H9 (cell line): ENCODE data around the gene OSBP2. TPM values are rescaled to one million over a fixed set of nuclear protein-coding genes. Genes with fewer than 3 reads are reported as not detected.

Experiments used
- DNase-seq: peaks from one replicate; pipeline ENCODE4 v3.0.0-alpha.2; 2017
- H2AFZ ChIP-seq: one replicate; pipeline ENCODE4 v1.6.1; 2013; ENCODE audit warnings: mild to moderate bottlenecking, low read length, control low read depth, moderate library complexity
- H2AK5ac ChIP-seq: 2 replicates; pipeline ENCODE4 v1.6.1; 2013; ENCODE audit warnings: low read length, control low read depth, mixed read lengths; ENCODE audit not compliant: insufficient read length
- H2BK120ac ChIP-seq: one replicate; pipeline ENCODE4 v1.6.1; 2013; ENCODE audit warnings: low read depth, mild to moderate bottlenecking, low read length, control low read depth, inconsistent platforms; ENCODE audit not compliant: poor library complexity, severe bottlenecking
- H2BK12ac ChIP-seq: 2 replicates; pipeline ENCODE4 v1.6.1; 2013; ENCODE audit warnings: low read length, control low read depth, mixed read lengths, low read depth; ENCODE audit not compliant: insufficient read length
- H2BK15ac ChIP-seq: 2 replicates; pipeline ENCODE4 v1.6.1; 2013; ENCODE audit warnings: low read depth, low read length, control low read depth
- H2BK20ac ChIP-seq: one replicate; pipeline ENCODE4 v1.6.1; 2013; ENCODE audit warnings: low read depth, mild to moderate bottlenecking, low read length, control low read depth, inconsistent platforms; ENCODE audit not compliant: poor library complexity, severe bottlenecking
- H2BK5ac ChIP-seq: 2 replicates; pipeline ENCODE4 v1.6.1; 2013; ENCODE audit warnings: low read length, control low read depth, mixed read lengths; ENCODE audit not compliant: insufficient read length
- H3K14ac ChIP-seq: 2 replicates; pipeline ENCODE4 v1.6.1; 2013; ENCODE audit warnings: low read length, control low read depth; ENCODE audit not compliant: insufficient read depth
- H3K18ac ChIP-seq: 2 replicates; pipeline ENCODE4 v1.6.1; 2013; ENCODE audit warnings: low read depth, mild to moderate bottlenecking, mixed read lengths, low read length, control low read depth; ENCODE audit not compliant: insufficient read length
- H3K23ac ChIP-seq: 2 replicates; pipeline ENCODE4 v1.6.1; 2013; ENCODE audit warnings: low read length, control low read depth, mixed read lengths, low read depth; ENCODE audit not compliant: insufficient read length
- H3K23me2 ChIP-seq: 2 replicates; pipeline ENCODE4 v1.6.1; 2013; ENCODE audit warnings: low read depth, mild to moderate bottlenecking, mixed read lengths, low read length, control low read depth; ENCODE audit not compliant: insufficient read length, poor library complexity, severe bottlenecking
- H3K27ac ChIP-seq: 2 replicates; pipeline ENCODE4 v1.5.1; 2013; ENCODE audit warnings: low read length, control low read depth, mixed read lengths, low read depth; ENCODE audit not compliant: insufficient read length
- H3K27me3 ChIP-seq: 2 replicates; pipeline ENCODE4 v1.6.1; 2013; ENCODE audit warnings: low read length, control low read depth, inconsistent platforms; ENCODE audit not compliant: insufficient read depth
- H3K4ac ChIP-seq: 2 replicates; pipeline ENCODE4 v1.6.1; 2013; ENCODE audit warnings: low read depth, mild to moderate bottlenecking, control low read depth, inconsistent platforms, low read length, moderate library complexity
- H3K4me1 ChIP-seq: 2 replicates; pipeline ENCODE4 v1.6.1; 2013; ENCODE audit warnings: low read length, control low read depth, inconsistent platforms; ENCODE audit not compliant: insufficient read depth
- H3K4me2 ChIP-seq: 2 replicates; pipeline ENCODE4 v1.6.1; 2013; ENCODE audit warnings: low read length, control low read depth, mixed read lengths; ENCODE audit not compliant: insufficient read length, insufficient read depth
- H3K56ac ChIP-seq: 2 replicates; pipeline ENCODE4 v1.6.1; 2013; ENCODE audit warnings: low read depth, mild to moderate bottlenecking, mixed read lengths, low read length, control low read depth; ENCODE audit not compliant: insufficient read length
- H3K79me1 ChIP-seq: 2 replicates; pipeline ENCODE4 v1.6.1; 2013; ENCODE audit warnings: low read depth, mild to moderate bottlenecking, moderate library complexity, low read length, control low read depth, inconsistent platforms; ENCODE audit not compliant: insufficient read depth, poor library complexity, severe bottlenecking
- H3K79me2 ChIP-seq: 2 replicates; pipeline ENCODE4 v1.6.1; 2013; ENCODE audit warnings: low read length, control low read depth, inconsistent platforms; ENCODE audit not compliant: insufficient read depth
- H3K9ac ChIP-seq: 2 replicates; pipeline ENCODE4 v1.6.1; 2013; ENCODE audit warnings: low read length, control low read depth, mixed read lengths; ENCODE audit not compliant: insufficient read length; ENCODE audit errors: extremely low read depth
- H3K9me3 ChIP-seq: one replicate; pipeline ENCODE4 v1.6.1; 2013; ENCODE audit warnings: low read depth, low read length, inconsistent platforms; ENCODE audit not compliant: control insufficient read depth
- H3T11ph ChIP-seq: one replicate; pipeline ENCODE4 v1.6.1; 2013; ENCODE audit warnings: mild to moderate bottlenecking, low read length, control low read depth, inconsistent platforms
- H4K20me1 ChIP-seq: one replicate; pipeline ENCODE4 v1.6.1; 2013; ENCODE audit not compliant: control insufficient read depth, insufficient read length, insufficient read depth
- H4K5ac ChIP-seq: 2 replicates; pipeline ENCODE4 v1.6.1; 2013; ENCODE audit warnings: low read depth, mild to moderate bottlenecking, mixed read lengths, low read length, control low read depth; ENCODE audit not compliant: insufficient read length
- H4K8ac ChIP-seq: replicated peaks from 2 replicates; pipeline ENCODE4 v1.6.1; 2013; ENCODE audit warnings: low read length, control low read depth, mixed read lengths, low read depth; ENCODE audit not compliant: insufficient read length
- H4K91ac ChIP-seq: 2 replicates; pipeline ENCODE4 v1.6.1; 2013; ENCODE audit warnings: low read depth, mild to moderate bottlenecking, moderate library complexity, mixed read lengths, low read length, control low read depth; ENCODE audit not compliant: insufficient read length
- H3K27ac Mint-ChIP-seq, 3 experiments: 2 replicates in 2 of 3; 3 replicates in 1 of 3; pipeline ENCODE4 v1.8.0; 2020 to 2021; ENCODE audit warnings: mixed read lengths in 3 of 3, mild to moderate bottlenecking in 1 of 3, moderate library complexity in 1 of 3
- H3K27me3 Mint-ChIP-seq: 2 replicates; pipeline ENCODE4 v1.8.0; 2021; ENCODE audit warnings: low read depth, mild to moderate bottlenecking, moderate library complexity, mixed read lengths
- H3K36me3 Mint-ChIP-seq, 3 experiments: 2 replicates in 2 of 3; 3 replicates in 1 of 3; pipeline ENCODE4 v1.8.0; 2020 to 2021; ENCODE audit warnings: low read depth in 3 of 3, mixed read lengths in 3 of 3; ENCODE audit not compliant: insufficient read depth in 1 of 3
- H3K4me1 Mint-ChIP-seq, 2 experiments: 2 replicates each; pipeline ENCODE4 v1.8.0; 2020; ENCODE audit warnings: mixed read lengths in 2 of 2
- H3K4me3 Mint-ChIP-seq, 2 experiments: 2 replicates in 1 of 2; 3 replicates in 1 of 2; pipeline ENCODE4 v1.8.0; 2020 to 2021; ENCODE audit warnings: mild to moderate bottlenecking in 2 of 2, mixed read lengths in 2 of 2, moderate library complexity in 1 of 2
- H3K9me3 Mint-ChIP-seq, 2 experiments: 2 replicates in 1 of 2; 3 replicates in 1 of 2; pipeline ENCODE4 v1.8.0; 2020; ENCODE audit warnings: mild to moderate bottlenecking in 2 of 2, mixed read lengths in 2 of 2, moderate library complexity in 1 of 2
- WGBS: extraction: QIAGEN DNeasy Blood & Tissue Kit; methylation state at CpG from one replicate; pipeline ENCODE4 v1.1.7; 2013; ENCODE audit warnings: missing lambda C conversion rate, low lambda C conversion rate, mixed read lengths; ENCODE audit not compliant: insufficient read length; ENCODE audit errors: extremely low coverage; 5-methylcytosine and 5-hydroxymethylcytosine counted together
- total RNA-seq: library from RNA; stranded (reverse); gene quantifications from 2 replicates; pipeline ENCODE4 v1.2.1, GENCODE V29; 2021
- TF ChIP-seq, protein P1 (sequence below): fragments of 200-600 bp; sonication (generic); conservative IDR thresholded peaks from 3 replicates; pipeline ENCODE4 v1.8.0; 2021; ENCODE audit warnings: antibody characterized with exemption, mild to moderate bottlenecking

Gene OSBP2
- total RNA-seq, 1 experiment from 2014 or later, result 3.4 TPM

- H3K4me2 ChIP-seq, result no peak overlapping the region
- WGBS, result no CpG with 5 or more reads among the region's 2 CpGs
- no peak overlapping the region for H3T11ph ChIP-seq
- Mint-ChIP-seq H3K4me3 (no peak overlapping the region), H3K9me3 (no peaks in the 10 kb centered on the region), H3K36me3 (no peaks in the 10 kb centered on the region), H3K4me1 (peaks cover 0 to 8% of the 10 kb centered on the region in 2 experiments; a peak in 1 of 4 replicates), H3K27ac (no peak overlapping the region), H3K27me3 (no peaks in the 10 kb centered on the region)
- H4K5ac ChIP-seq, result no peak overlapping the region
- H3K4ac ChIP-seq, result no peak overlapping the region
- H3K79me2 ChIP-seq, result no peaks in the 10 kb centered on the region
- H3K14ac ChIP-seq, result no peak overlapping the region
- no peak overlapping the region for H3K18ac ChIP-seq
- H2AFZ ChIP-seq, result no peak overlapping the region
- no peak overlapping the region for H2BK20ac ChIP-seq
- no peaks in the 10 kb centered on the region; the same call in 1 of the 2 replicates for H3K4me1 ChIP-seq
- no peaks in the 10 kb centered on the region for H3K23me2 ChIP-seq
- no peak for DNase-seq
- H3K9me3 ChIP-seq, result no peaks in the 10 kb centered on the region
- H2BK120ac ChIP-seq, result no peak overlapping the region
- no peak overlapping the region for H3K9ac ChIP-seq
- H4K8ac ChIP-seq, result no peak overlapping the region
- H2BK15ac ChIP-seq, result no peak overlapping the region
- no peak overlapping the region for H2BK12ac ChIP-seq
- H3K27ac ChIP-seq, result no peak overlapping the region
- no peak overlapping the region for H2AK5ac ChIP-seq
- no peaks in the 10 kb centered on the region for H4K20me1 ChIP-seq
- H2BK5ac ChIP-seq, result no peak overlapping the region
- H3K79me1 ChIP-seq, result no peaks in the 10 kb centered on the region
- no peaks in the 10 kb centered on the region for H3K27me3 ChIP-seq
- H3K23ac ChIP-seq, result no peak overlapping the region
- H3K56ac ChIP-seq, result no peak overlapping the region
- TF ChIP-seq, protein P1, sequence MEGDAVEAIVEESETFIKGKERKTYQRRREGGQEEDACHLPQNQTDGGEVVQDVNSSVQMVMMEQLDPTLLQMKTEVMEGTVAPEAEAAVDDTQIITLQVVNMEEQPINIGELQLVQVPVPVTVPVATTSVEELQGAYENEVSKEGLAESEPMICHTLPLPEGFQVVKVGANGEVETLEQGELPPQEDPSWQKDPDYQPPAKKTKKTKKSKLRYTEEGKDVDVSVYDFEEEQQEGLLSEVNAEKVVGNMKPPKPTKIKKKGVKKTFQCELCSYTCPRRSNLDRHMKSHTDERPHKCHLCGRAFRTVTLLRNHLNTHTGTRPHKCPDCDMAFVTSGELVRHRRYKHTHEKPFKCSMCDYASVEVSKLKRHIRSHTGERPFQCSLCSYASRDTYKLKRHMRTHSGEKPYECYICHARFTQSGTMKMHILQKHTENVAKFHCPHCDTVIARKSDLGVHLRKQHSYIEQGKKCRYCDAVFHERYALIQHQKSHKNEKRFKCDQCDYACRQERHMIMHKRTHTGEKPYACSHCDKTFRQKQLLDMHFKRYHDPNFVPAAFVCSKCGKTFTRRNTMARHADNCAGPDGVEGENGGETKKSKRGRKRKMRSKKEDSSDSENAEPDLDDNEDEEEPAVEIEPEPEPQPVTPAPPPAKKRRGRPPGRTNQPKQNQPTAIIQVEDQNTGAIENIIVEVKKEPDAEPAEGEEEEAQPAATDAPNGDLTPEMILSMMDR, result no peak
- no peak overlapping the region for H4K91ac ChIP-seq
Observed at GRCh38 chr22:30728826-30729225, 34.2 kb downstream of the OSBP2 start.
